ENCODE results near the gene NAPSA. TPM values are rescaled to one million over a fixed set of nuclear protein-coding genes. Genes with fewer than 3 reads are reported as not detected.

Gene NAPSA
- 0.06 and 0.13 TPM in 2 replicates for total RNA-seq

GRCh38 chr19:50365434-50366306 lies at the start of gene NAPSA:
NAPSA (minus strand) TSS chr19:50365639; CDS start chr19:50365621, 18 bp downstream.

GRCh38 chr19:50383852-50384684 lies 18.6 kb upstream of the NAPSA start, which contains the start of gene POLD1:
POLD1 (plus strand) TSS chr19:50384347; CDS start chr19:50398852, 14,505 bp downstream.

DNA sequence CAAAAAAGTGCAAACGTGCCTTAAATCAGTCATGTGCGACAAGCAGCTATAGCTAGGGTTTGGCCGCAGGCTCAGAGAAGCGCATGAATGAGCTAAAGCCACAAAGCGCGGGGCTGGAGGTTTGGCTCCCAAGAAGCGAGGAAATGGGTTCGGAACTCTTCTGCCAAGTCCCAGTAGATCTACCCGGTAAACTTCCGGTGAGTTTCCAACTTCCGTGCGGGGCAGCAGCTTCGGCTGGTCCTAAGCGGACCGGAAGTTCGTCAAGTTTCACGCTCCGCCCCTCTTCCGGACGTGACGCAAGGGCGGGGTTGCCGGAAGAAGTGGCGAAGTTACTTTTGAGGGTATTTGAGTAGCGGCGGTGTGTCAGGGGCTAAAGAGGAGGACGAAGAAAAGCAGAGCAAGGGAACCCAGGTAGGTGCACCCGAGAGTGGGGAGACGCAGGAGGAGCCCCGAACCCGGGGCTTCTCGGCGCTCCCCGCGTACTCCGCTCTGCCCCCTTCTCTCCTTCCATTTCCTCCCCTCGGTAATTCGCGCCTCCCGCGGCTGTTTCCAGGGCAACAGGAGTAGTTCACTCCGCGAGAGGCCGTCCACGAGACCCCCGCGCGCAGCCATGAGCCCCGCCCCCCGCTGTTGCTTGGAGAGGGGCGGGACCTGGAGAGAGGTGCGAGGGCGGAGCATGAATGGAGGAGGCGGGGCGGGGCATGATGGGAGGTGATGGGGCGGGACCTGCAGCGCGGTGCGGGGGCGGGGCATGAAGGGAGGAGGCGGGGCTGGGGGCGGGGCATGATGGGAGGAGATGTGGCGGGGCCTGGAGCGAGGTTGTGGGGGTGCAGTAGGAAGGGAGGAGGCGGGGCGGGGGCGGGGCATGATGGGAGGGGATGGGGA lies 11.0 kb upstream of the NAPSA start, which contains the start of gene NR1H2:
Gene NR1H2, plus strand, starts transcription at position 292 of the 885 bp plus-strand sequence. CDS start 1,149 bp downstream, outside the sequence.

DNA sequence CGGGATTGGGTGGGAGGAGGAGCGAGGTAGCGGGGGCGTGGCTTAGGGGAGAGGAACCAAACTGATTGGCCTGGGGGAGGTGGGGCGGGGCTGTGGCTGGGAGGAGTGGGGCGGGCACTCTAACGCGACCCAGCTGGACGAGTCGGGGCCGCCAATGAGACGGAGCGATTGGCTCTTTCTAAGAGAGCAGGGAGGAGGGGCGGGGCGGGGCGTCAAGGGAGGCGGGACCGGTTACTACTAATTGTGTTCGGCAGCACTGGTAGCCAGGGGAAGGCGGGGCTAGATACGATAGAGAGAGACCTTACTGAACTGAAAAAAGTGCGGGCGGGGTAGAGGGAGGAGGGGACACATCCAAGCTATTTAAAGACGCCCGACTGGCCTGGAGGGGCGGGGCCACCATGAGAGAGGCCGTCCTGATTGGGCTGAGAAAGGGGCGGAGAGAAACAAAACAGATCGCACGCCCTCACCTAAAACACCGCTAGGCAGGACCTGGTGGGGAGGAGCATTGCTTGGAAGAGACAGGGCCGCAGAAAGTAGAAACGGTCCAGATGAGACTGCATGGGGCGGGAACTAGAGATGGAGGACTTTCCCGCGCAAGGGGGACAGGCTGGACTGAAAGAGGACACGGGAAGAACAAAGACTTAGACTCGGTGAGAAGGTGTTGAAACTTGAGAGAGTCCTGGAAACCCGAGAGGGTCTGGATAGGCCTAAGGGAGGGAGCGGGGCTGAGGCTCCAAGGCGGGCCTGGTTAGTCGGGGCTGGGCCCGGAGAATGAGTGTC lies 36.1 kb downstream of the NAPSA start, which contains the start of gene KCNC3:
Gene KCNC3, minus strand, starts transcription at position 232 of the 780 bp plus-strand sequence. CDS start 295 bp downstream, outside the sequence.

Other genes starting within 250 kb of the NAPSA start
- not detected in 2 replicates for gene IZUMO2, start 202.4 kb downstream of the NAPSA start, total RNA-seq
- not detected in 2 replicates for gene MYH14, start 162.0 kb downstream of the NAPSA start, total RNA-seq
- under 0.01 TPM in 2 replicates for gene KCNC3, start 36.3 kb downstream of the NAPSA start, total RNA-seq
- gene NR1H2, start 10.8 kb upstream of the NAPSA start, total RNA-seq = 79.9 and 93.8 TPM in 2 replicates
- gene POLD1, start 18.7 kb upstream of the NAPSA start, total RNA-seq = 17.7 and 31.7 TPM in 2 replicates
- not detected in 2 replicates for gene SPIB, start 53.3 kb upstream of the NAPSA start, total RNA-seq
- gene MYBPC2, start 67.3 kb upstream of the NAPSA start, total RNA-seq = not detected in 2 replicates
- gene EMC10, start 110.9 kb upstream of the NAPSA start, total RNA-seq = 45.0 and 55.3 TPM in 2 replicates
- 0.26 TPM in 1 of 2 replicates, not detected in the other for gene GARIN5A, start 111.2 kb upstream of the NAPSA start, total RNA-seq
- 35.8 and 38.0 TPM in 2 replicates for gene JOSD2, start 145.6 kb upstream of the NAPSA start, total RNA-seq
- not detected in 2 replicates for gene ASPDH, start 148.3 kb upstream of the NAPSA start, total RNA-seq
- gene LRRC4B, start 202.8 kb upstream of the NAPSA start, total RNA-seq = under 0.01 and 0.12 TPM in 2 replicates